PC-9 (cell line): ENCODE results near the gene INPP4A. TPM values are rescaled to one million over a fixed set of nuclear protein-coding genes. Genes with fewer than 3 reads are reported as not detected.

Source experiments
- BruUV-seq: library from RNA; stranded (reverse); fragments of 400-500 nt; replicated peaks from 2 replicates; lab custom pipeline; 2021; lab: Mats Ljungman, UMichigan
- CTCF ChIA-PET: fragments of 300-600 bp; sonication (Branson Sonifier 250); formaldehyde crosslinking; loops from one replicate; lab custom pipeline; 2022; ENCODE audit warnings: antibody characterized with exemption; lab: Charles Lee
- POLR2A ChIA-PET: fragments of 300-600 bp; sonication (Branson Sonifier 250); formaldehyde crosslinking; loops from one replicate; lab custom pipeline; 2022; ENCODE audit warnings: antibody characterized with exemption; ENCODE audit not compliant: unreplicated experiment; lab: Charles Lee
- DNase-seq, 2 experiments: peaks; one replicate each; pipeline versions ENCODE4 v3.0.0 to v3.0.0-alpha.2; 2015 to 2022; ENCODE audit warnings: mixed read lengths in 1 of 2
- H2AFZ ChIP-seq: fragments of 200-600 bp; sonication (generic); 2 replicates; pipeline ENCODE4 v1.8.1; 2017; ENCODE audit warnings: antibody characterized with exemption
- H3F3A ChIP-seq: fragments of 200-600 bp; sonication (generic); 2 replicates; pipeline ENCODE4 v1.8.1; 2017; ENCODE audit warnings: antibody characterized with exemption, mild to moderate bottlenecking, low read depth; ENCODE audit not compliant: insufficient read depth
- H3K27ac ChIP-seq: fragments of 200-600 bp; sonication (generic); 2 replicates; pipeline ENCODE4 v1.6.1; 2016; ENCODE audit warnings: mixed run types
- H3K27me3 ChIP-seq: fragments of 200-600 bp; sonication (generic); 2 replicates; pipeline ENCODE4 v1.6.1; 2016; ENCODE audit warnings: low read depth, mixed run types; ENCODE audit not compliant: insufficient read depth
- H3K36me3 ChIP-seq: fragments of 200-600 bp; sonication (generic); 2 replicates; pipeline ENCODE4 v1.6.1; 2016; ENCODE audit warnings: low read depth, mixed run types
- H3K4me1 ChIP-seq: fragments of 200-600 bp; sonication (generic); replicated peaks from 2 replicates; pipeline ENCODE4 v1.6.1; 2016; ENCODE audit warnings: mixed run types; ENCODE audit not compliant: insufficient read depth
- H3K4me2 ChIP-seq: fragments of 200-600 bp; sonication (generic); 2 replicates; pipeline ENCODE4 v1.6.1; 2017; ENCODE audit warnings: mixed run types
- H3K4me3 ChIP-seq: fragments of 200-600 bp; sonication (generic); 2 replicates; pipeline ENCODE4 v1.6.1; 2016; ENCODE audit warnings: mixed run types
- H3K79me2 ChIP-seq: fragments of 200-600 bp; sonication (generic); 2 replicates; pipeline ENCODE4 v1.6.1; 2017; ENCODE audit warnings: low read depth, mixed run types
- H3K9me2 ChIP-seq: fragments of 200-600 bp; sonication (generic); 2 replicates; pipeline ENCODE4 v1.8.1; 2017; ENCODE audit warnings: mild to moderate bottlenecking; ENCODE audit not compliant: insufficient read depth
- H3K9me3 ChIP-seq: fragments of 200-600 bp; sonication (generic); 2 replicates; pipeline ENCODE4 v1.8.1; 2016; ENCODE audit warnings: low read depth; ENCODE audit not compliant: insufficient read depth
- H4K20me1 ChIP-seq: fragments of 200-600 bp; sonication (generic); 2 replicates; pipeline ENCODE4 v1.8.1; 2017; ENCODE audit not compliant: insufficient read depth
- CTCF ChIP-seq: fragments of 200-600 bp; sonication (generic); conservative IDR thresholded peaks from 2 replicates; pipeline ENCODE4 v1.6.1; 2017; ENCODE audit warnings: mixed run types, antibody characterized with exemption, mild to moderate bottlenecking, moderate library complexity
- EZH2 ChIP-seq: fragments of 200-600 bp; sonication (generic); IDR thresholded peaks from 2 replicates; pipeline ENCODE4 v1.8.0; 2017; ENCODE audit warnings: antibody characterized with exemption, low read depth
- intact Hi-C: fragments of 100-400 bp; cut with micrococcal nuclease; formaldehyde crosslinking; loops from one replicate; pipeline ENCODE4 v1.10.0; 2022; ENCODE audit not compliant: unreplicated experiment
- total RNA-seq: library from RNA; stranded (reverse); gene quantifications from 2 replicates; pipeline ENCODE4 v1.2.3, GENCODE V29; 2021

Gene INPP4A
- total RNA-seq, 1 experiment from 2014 or later = 52.9 TPM

- POLR2A ChIA-PET = no interaction called here
- no TSS peak for BruUV-seq
- no peak overlapping the region for H3K4me2 ChIP-seq
These were observed 108.0 kb downstream of the INPP4A start for GRCh38 chr2:98552499-98553179.

GRCh38 chr2:98554116-98554861 lies 109.6 kb downstream of the INPP4A start:
- BruUV-seq = no TSS peak
- Histone ChIP-seq H3K4me2 (no peak overlapping the region), H3K27me3 (no peaks in the 10 kb centered on the region), H3K36me3 (no peaks in the 10 kb centered on the region; the same call in 1 of the 2 replicates), H3K79me2 (no peaks in the 10 kb centered on the region), H3K4me1 (no peaks in the 10 kb centered on the region), H3F3A (no peaks in the 10 kb centered on the region), H2AFZ (no peak overlapping the region), H3K9me3 (no peaks in the 10 kb centered on the region), H3K9me2 (no peaks in the 10 kb centered on the region), H3K27ac (no peak overlapping the region), H3K4me3 (no peak overlapping the region), H4K20me1 (no peaks in the 10 kb centered on the region)
- intact Hi-C loops = no loop called here
- CTCF ChIA-PET = no interaction called here
- TF ChIP-seq CTCF (no peak), EZH2 (no peak)
- DNase-seq = no peak
- POLR2A ChIA-PET = no interaction called here

More at GRCh38 chr2:98552499-98553179, 108.0 kb downstream of the INPP4A start:
- Histone ChIP-seq H3K4me3 (no peak overlapping the region), H3K9me3 (no peaks in the 10 kb centered on the region), H3K4me1 (no peaks in the 10 kb centered on the region), H4K20me1 (no peaks in the 10 kb centered on the region), H3K27me3 (no peaks in the 10 kb centered on the region), H3F3A (no peaks in the 10 kb centered on the region), H3K36me3 (no peaks in the 10 kb centered on the region; the same call in 1 of the 2 replicates), H2AFZ (no peak overlapping the region), H3K9me2 (no peaks in the 10 kb centered on the region), H3K27ac (no peak overlapping the region), H3K79me2 (no peaks in the 10 kb centered on the region)
- intact Hi-C loops = no loop called here
- no peak for DNase-seq
- TF ChIP-seq CTCF (no peak), EZH2 (no peak)
- CTCF ChIA-PET = no interaction called here

- TF ChIP-seq CTCF = no peak
- TF ChIP-seq EZH2 = no peak
- Histone ChIP-seq H3K36me3 (no peaks in the 10 kb centered on the region; the same call in 1 of the 2 replicates), H3K9me3 (no peaks in the 10 kb centered on the region), H2AFZ (no peak overlapping the region), H3K27ac (no peak overlapping the region), H3F3A (no peaks in the 10 kb centered on the region), H3K4me1 (no peaks in the 10 kb centered on the region), H3K9me2 (no peaks in the 10 kb centered on the region), H3K4me3 (no peak overlapping the region), H3K27me3 (no peaks in the 10 kb centered on the region), H3K4me2 (no peak overlapping the region), H3K79me2 (no peaks in the 10 kb centered on the region), H4K20me1 (no peaks in the 10 kb centered on the region)
- CTCF ChIA-PET = no interaction called here
- intact Hi-C loops = no loop called here
- BruUV-seq = no TSS peak
- DNase-seq = no peak
- POLR2A ChIA-PET = no interaction called here
These were observed 111.0 kb downstream of the INPP4A start for GRCh38 chr2:98555696-98556095.
